Suprapubic skin (tissue), 4 donors: ENCODE measurements around the gene SPEG. TPM values are rescaled to one million over a fixed set of nuclear protein-coding genes. Genes with fewer than 3 reads are reported as not detected.

Experiments
- DNase-seq, 2 donors: peaks; one replicate each; pipeline ENCODE4 v3.0.0-alpha.2; 2019; ENCODE audit warnings: low spot score in 2 of 2
- H3K27ac ChIP-seq: fragments of 200-600 bp; sonication (generic); one replicate; pipeline ENCODE4 v1.5.1; 2019
- H3K27me3 ChIP-seq: fragments of 200-600 bp; sonication (generic); one replicate; pipeline ENCODE4 v1.5.1; 2019
- H3K36me3 ChIP-seq: fragments of 200-600 bp; sonication (generic); one replicate; pipeline ENCODE4 v1.5.1; 2019
- H3K4me1 ChIP-seq: fragments of 200-600 bp; sonication (generic); one replicate; pipeline ENCODE4 v1.5.1; 2019
- H3K4me3 ChIP-seq: fragments of 200-600 bp; sonication (generic); one replicate; pipeline ENCODE4 v1.5.1; 2019; ENCODE audit warnings: mild to moderate bottlenecking
- H3K9me3 ChIP-seq: fragments of 200-600 bp; sonication (generic); one replicate; pipeline ENCODE4 v1.5.1; 2019
- EP300 ChIP-seq: sonication (generic); formaldehyde crosslinking; IDR thresholded peaks from one replicate; pipeline ENCODE4 v1.6.1; 2017; ENCODE audit warnings: antibody characterized with exemption
- POLR2A ChIP-seq, 2 donors: fragments of 450-650 bp; IDR thresholded peaks; one replicate each; pipeline ENCODE4 v1.6.1; 2017; ENCODE audit warnings: antibody characterized with exemption in 2 of 2, mild to moderate bottlenecking in 2 of 2, moderate library complexity in 2 of 2
- POLR2AphosphoS5 ChIP-seq, 3 donors: sonication (generic); formaldehyde crosslinking; IDR thresholded peaks; one replicate each; pipeline ENCODE4 v1.6.1; 2017; ENCODE audit warnings: antibody characterized with exemption in 3 of 3
- WGBS: methylation state at CpG from one replicate; pipeline ENCODE4 v1.1.5; 2018; 5-methylcytosine and 5-hydroxymethylcytosine counted together
- total RNA-seq, 4 donors: library from RNA; depleted of rRNA; stranded (reverse); fragments of >200 nt; gene quantifications; one replicate each; pipeline ENCODE4 v1.1.0, GENCODE V29; 2016
- TF ChIP-seq, protein P1 (sequence below), 2 donors: fragments of 200-600 bp in 1 of 2; fragments of 450-650 bp in 1 of 2; sonication (generic) in 1 of 2; IDR thresholded peaks; one replicate each; pipeline ENCODE4 v1.5.1; 2016 to 2019; ENCODE audit warnings: antibody characterized with exemption in 2 of 2, mild to moderate bottlenecking in 1 of 2, moderate library complexity in 1 of 2

Gene SPEG
- total RNA-seq, 4 donors from 2014 or later: 6.5 to 17.2 (median 6.7) TPM

DNA sequence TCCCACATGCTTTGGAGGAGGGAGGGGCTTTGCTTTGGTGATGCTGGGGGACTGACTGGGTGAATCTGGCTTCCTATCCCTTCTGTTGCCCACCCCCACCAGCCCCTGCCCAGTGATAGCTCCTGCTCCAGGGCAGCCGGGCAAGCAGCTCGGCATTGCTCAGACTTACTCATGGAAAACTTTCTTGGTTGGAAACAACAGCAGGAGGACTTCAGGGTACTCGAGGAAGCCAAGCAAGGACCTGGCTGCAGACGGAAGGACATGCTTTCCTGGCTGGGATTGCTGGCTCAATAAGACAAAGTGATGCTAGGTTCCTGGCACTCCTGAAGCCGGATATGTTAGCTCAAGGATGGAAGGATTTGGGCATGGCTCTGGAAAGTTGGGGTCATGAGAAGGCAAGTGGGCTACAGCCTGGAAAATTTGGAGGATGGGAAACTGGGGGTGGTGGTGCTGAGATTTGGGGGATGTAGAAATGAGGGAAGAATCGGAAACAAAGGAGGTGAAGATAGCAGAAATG is 3.1 kb downstream of the SPEG start:
- TF ChIP-seq POLR2AphosphoS5 (IDR thresholded peaks at IDR 0.05) (no peak), EP300 (no peak), POLR2A (IDR thresholded peaks at IDR 0.05) (no peak)
- TF ChIP-seq, protein P1, sequence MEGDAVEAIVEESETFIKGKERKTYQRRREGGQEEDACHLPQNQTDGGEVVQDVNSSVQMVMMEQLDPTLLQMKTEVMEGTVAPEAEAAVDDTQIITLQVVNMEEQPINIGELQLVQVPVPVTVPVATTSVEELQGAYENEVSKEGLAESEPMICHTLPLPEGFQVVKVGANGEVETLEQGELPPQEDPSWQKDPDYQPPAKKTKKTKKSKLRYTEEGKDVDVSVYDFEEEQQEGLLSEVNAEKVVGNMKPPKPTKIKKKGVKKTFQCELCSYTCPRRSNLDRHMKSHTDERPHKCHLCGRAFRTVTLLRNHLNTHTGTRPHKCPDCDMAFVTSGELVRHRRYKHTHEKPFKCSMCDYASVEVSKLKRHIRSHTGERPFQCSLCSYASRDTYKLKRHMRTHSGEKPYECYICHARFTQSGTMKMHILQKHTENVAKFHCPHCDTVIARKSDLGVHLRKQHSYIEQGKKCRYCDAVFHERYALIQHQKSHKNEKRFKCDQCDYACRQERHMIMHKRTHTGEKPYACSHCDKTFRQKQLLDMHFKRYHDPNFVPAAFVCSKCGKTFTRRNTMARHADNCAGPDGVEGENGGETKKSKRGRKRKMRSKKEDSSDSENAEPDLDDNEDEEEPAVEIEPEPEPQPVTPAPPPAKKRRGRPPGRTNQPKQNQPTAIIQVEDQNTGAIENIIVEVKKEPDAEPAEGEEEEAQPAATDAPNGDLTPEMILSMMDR (IDR thresholded peaks at IDR 0.05): no peak
- DNase-seq: no peak
- H3K4me1 ChIP-seq: peaks cover 23% of the 10 kb centered on the region
- no peak overlapping the region for H3K27ac ChIP-seq
- peaks cover 50% of the 10 kb centered on the region for H3K27me3 ChIP-seq
- 76% methylated on average over 6 of the region's 6 CpGs for WGBS
- no peaks in the 10 kb centered on the region for H3K9me3 ChIP-seq
- H3K4me3 ChIP-seq: no peak overlapping the region
- no peaks in the 10 kb centered on the region for H3K36me3 ChIP-seq

DNA sequence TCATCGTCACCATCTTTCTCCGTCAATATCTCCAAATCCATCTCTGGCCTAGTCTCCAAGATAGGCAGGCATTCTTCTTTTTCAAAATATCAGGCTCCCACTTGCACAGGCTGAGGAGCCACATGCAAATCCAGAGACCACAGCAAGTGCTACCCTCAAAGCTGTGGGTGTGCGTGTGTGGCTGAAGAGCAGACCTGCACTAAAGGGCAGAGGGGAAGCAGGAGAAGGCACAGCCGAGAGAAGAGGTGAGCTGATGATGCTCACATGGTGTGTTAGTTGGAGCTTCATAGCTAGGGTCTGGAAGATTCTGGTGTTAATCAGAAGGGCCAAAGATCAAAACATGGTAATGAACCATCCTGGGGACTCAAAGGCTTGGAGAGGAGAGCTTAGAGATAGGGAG is 3.8 kb downstream of the SPEG start:
- Histone ChIP-seq H3K36me3 (no peaks in the 10 kb centered on the region), H3K4me3 (no peak overlapping the region), H3K27ac (no peak overlapping the region), H3K4me1 (peaks cover 23% of the 10 kb centered on the region), H3K9me3 (no peaks in the 10 kb centered on the region), H3K27me3 (peaks cover 58% of the 10 kb centered on the region)
- TF ChIP-seq POLR2AphosphoS5 (IDR thresholded peaks at IDR 0.05): no peak
- TF ChIP-seq POLR2A (IDR thresholded peaks at IDR 0.05): no peak
- TF ChIP-seq EP300: no peak
- TF ChIP-seq, protein P1 (IDR thresholded peaks at IDR 0.05): no peak
- DNase-seq: no peak
- WGBS: 87% methylated on average over 4 of the region's 4 CpGs

DNA sequence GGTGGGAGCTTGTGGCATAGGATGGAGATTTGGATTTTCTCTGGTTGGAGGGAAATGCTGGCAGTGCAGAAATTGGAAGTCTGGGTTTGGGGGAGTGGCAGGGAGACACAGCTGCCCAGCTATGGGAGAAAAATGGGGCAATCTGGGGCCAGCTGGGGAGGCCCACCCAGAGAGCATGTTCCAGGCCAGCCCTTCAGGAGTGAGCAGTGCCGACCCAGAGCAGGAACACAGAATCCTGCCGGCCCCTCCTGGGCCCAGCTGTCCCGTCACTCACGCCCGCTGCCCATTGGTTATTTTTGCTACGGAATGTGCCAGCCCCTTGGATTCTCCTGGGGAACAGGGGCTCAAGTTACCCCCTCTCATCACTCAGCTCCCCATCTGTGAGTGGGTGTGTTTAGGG is 4.9 kb downstream of the SPEG start:
- no peak for DNase-seq
- Histone ChIP-seq H3K27me3 (peaks cover 63% of the 10 kb centered on the region), H3K36me3 (no peaks in the 10 kb centered on the region), H3K9me3 (no peaks in the 10 kb centered on the region), H3K27ac (no peak overlapping the region), H3K4me1 (peaks cover 23% of the 10 kb centered on the region), H3K4me3 (no peak overlapping the region)
- WGBS: 92% methylated on average over 6 of the region's 6 CpGs
- TF ChIP-seq, protein P1 (IDR thresholded peaks at IDR 0.05): no peak
- TF ChIP-seq EP300 (no peak), POLR2AphosphoS5 (IDR thresholded peaks at IDR 0.05) (no peak), POLR2A (IDR thresholded peaks at IDR 0.05) (no peak)

DNA sequence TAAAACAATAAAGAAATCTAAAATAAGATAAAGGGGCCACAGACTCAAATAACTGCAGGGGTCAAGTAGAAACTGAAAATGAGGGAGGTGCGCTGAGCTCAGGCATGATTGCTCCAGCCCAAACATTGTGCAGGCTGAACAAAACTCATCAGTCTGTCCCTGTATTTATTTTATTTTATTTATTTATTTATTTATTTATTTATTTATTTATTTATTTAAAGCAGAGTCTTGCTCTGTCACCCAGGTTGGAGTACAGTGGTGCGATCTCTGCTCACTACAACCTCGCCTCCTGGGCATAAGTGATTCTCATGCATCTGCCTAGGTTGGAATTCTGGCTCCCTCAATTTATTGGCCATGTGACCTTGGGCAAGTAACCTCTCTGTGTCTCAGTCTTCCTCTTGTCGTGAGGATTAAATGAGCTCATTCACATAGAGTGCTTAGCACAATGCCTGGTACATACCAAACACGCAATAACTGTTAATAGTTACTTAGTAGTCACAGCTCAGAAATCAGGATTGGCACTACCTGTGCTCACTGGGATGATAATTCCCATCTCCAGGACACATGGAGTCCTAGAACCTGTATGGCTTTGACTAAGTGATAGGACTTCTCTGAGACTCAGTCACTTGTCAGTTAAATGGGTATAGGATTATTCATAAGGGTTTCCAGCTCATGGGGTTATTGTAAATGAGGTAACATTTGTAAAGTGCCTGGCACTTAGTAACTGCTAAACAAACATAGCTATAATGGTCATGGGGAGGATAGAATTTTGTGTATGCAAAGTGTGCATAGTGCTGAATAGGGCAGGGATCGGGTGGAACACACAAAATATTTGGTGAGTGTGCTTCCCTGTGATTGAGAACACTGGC is 6.0 kb downstream of the SPEG start:
- no peak for DNase-seq
- Histone ChIP-seq H3K36me3 (no peaks in the 10 kb centered on the region), H3K27me3 (peaks cover 54% of the 10 kb centered on the region), H3K27ac (no peak overlapping the region), H3K9me3 (no peaks in the 10 kb centered on the region), H3K4me1 (peaks cover 15% of the 10 kb centered on the region), H3K4me3 (no peak overlapping the region)
- 61% methylated on average over 6 of the region's 6 CpGs for WGBS
- TF ChIP-seq, protein P1 (IDR thresholded peaks at IDR 0.05): no peak
- TF ChIP-seq POLR2AphosphoS5 (IDR thresholded peaks at IDR 0.05): no peak
- no peak for TF ChIP-seq POLR2A (IDR thresholded peaks at IDR 0.05)
- TF ChIP-seq EP300: no peak
